IMR-90 (cell line): ENCODE data around the gene TSC1. TPM values are rescaled to one million over a fixed set of nuclear protein-coding genes. Genes with fewer than 3 reads are reported as not detected.

Experiments used
- ATAC-seq: fragments of 200-7000 bp; cut with Tn5 transposase; 2 replicates; pipeline ENCODE4 v1.9.1; 2020; ENCODE audit warnings: low read depth, mild to moderate bottlenecking, moderate library complexity
- BruUV-seq: library from RNA; stranded (reverse); fragments of 400-500 nt; replicated peaks from 2 replicates; lab custom pipeline; 2021; lab: Mats Ljungman, UMichigan
- CTCF ChIA-PET: fragments of 300-600 bp; formaldehyde crosslinking; extraction: SDS; loops from one replicate; lab custom pipeline; 2021; ENCODE audit warnings: antibody characterized with exemption; lab: Yijun Ruan, JAX
- POLR2A ChIA-PET: fragments of 300-600 bp; sonication (Branson Sonifier 250); formaldehyde crosslinking; loops from one replicate; lab custom pipeline; 2022; ENCODE audit warnings: antibody characterized with exemption; ENCODE audit not compliant: unreplicated experiment; lab: Charles Lee
- DNase-seq: peaks from one replicate; pipeline ENCODE4 v3.0.0; 2013
- H2AFZ ChIP-seq: replicated peaks from 2 replicates; pipeline ENCODE3; 2013; ENCODE audit warnings: low read length, mild to moderate bottlenecking; ENCODE audit not compliant: poor library complexity
- H2AK5ac ChIP-seq: 2 replicates; pipeline ENCODE4 v1.6.1; 2013; ENCODE audit warnings: low read depth, low read length, inconsistent platforms
- H2AK9ac ChIP-seq: replicated peaks from 2 replicates; pipeline ENCODE3; 2013; ENCODE audit warnings: mild to moderate bottlenecking, low read depth, low read length, moderate library complexity; ENCODE audit not compliant: poor library complexity
- H2BK120ac ChIP-seq: 2 replicates; pipeline ENCODE4 v1.6.1; 2013; ENCODE audit warnings: low read depth, low read length, inconsistent platforms
- H2BK15ac ChIP-seq: 3 replicates; pipeline ENCODE4 v1.6.1; 2013; ENCODE audit warnings: low read depth, low read length, inconsistent platforms
- H2BK20ac ChIP-seq: 2 replicates; pipeline ENCODE4 v1.6.1; 2013; ENCODE audit warnings: low read depth, mild to moderate bottlenecking, inconsistent platforms, low read length, moderate library complexity
- H2BK5ac ChIP-seq: 2 replicates; pipeline ENCODE4 v1.6.1; 2013; ENCODE audit warnings: mild to moderate bottlenecking, low read depth, low read length, inconsistent platforms; ENCODE audit not compliant: poor library complexity, severe bottlenecking
- H3K14ac ChIP-seq: replicated peaks from 2 replicates; pipeline ENCODE4 v1.6.1; 2013; ENCODE audit warnings: low read depth, low read length, inconsistent platforms
- H3K18ac ChIP-seq: 2 replicates; pipeline ENCODE4 v1.6.1; 2013; ENCODE audit warnings: low read depth, low read length, control low read depth
- H3K23ac ChIP-seq: 2 replicates; pipeline ENCODE4 v1.6.1; 2013; ENCODE audit warnings: low read depth, low read length, inconsistent platforms
- H3K27ac ChIP-seq: 2 replicates; pipeline ENCODE4 v1.5.1; 2013; ENCODE audit warnings: mild to moderate bottlenecking, control low read depth, low read length; ENCODE audit not compliant: insufficient read depth
- H3K27me3 ChIP-seq: 2 replicates; pipeline ENCODE4 v1.6.1; 2013; ENCODE audit warnings: low read length; ENCODE audit not compliant: control insufficient read depth, insufficient read depth
- H3K36me3 ChIP-seq: 2 replicates; pipeline ENCODE4 v1.6.1; 2013; ENCODE audit warnings: low read length, mixed read lengths; ENCODE audit not compliant: control insufficient read depth, insufficient read depth
- H3K4ac ChIP-seq: 2 replicates; pipeline ENCODE4 v1.6.1; 2013; ENCODE audit warnings: low read depth, low read length, inconsistent platforms
- H3K4me1 ChIP-seq: 2 replicates; pipeline ENCODE4 v1.6.1; 2013; ENCODE audit warnings: low read length, mixed read lengths; ENCODE audit not compliant: control insufficient read depth, insufficient read depth
- H3K4me2 ChIP-seq: 2 replicates; pipeline ENCODE4 v1.6.1; 2013; ENCODE audit warnings: low read depth, mild to moderate bottlenecking, control low read depth, low read length, moderate library complexity
- H3K4me3 ChIP-seq: 2 replicates; pipeline ENCODE4 v1.5.1; 2013; ENCODE audit warnings: low read depth, mild to moderate bottlenecking, control low read depth, low read length, moderate library complexity; ENCODE audit not compliant: insufficient read depth
- H3K56ac ChIP-seq: 2 replicates; pipeline ENCODE4 v1.6.1; 2013; ENCODE audit warnings: low read length, inconsistent platforms; ENCODE audit not compliant: insufficient read depth; ENCODE audit errors: extremely low read depth
- H3K79me1 ChIP-seq, 2 experiments: 2 replicates each; pipeline ENCODE4 v1.6.1; 2013; ENCODE audit warnings: low read length in 2 of 2, inconsistent platforms in 1 of 2, low read depth in 1 of 2
- H3K9ac ChIP-seq: 2 replicates; pipeline ENCODE4 v1.6.1; 2013; ENCODE audit warnings: low read depth, low read length, control low read depth
- H3K9me1 ChIP-seq: 2 replicates; pipeline ENCODE4 v1.6.1; 2013; ENCODE audit warnings: low read length, inconsistent platforms; ENCODE audit not compliant: insufficient read depth
- H3K9me3 ChIP-seq: 2 replicates; pipeline ENCODE4 v1.6.1; 2013; ENCODE audit warnings: low read length; ENCODE audit not compliant: control insufficient read depth, insufficient read depth
- H4K20me1 ChIP-seq: 2 replicates; pipeline ENCODE4 v1.6.1; 2013; ENCODE audit warnings: low read length, inconsistent platforms; ENCODE audit not compliant: insufficient read depth
- H4K5ac ChIP-seq: 2 replicates; pipeline ENCODE4 v1.6.1; 2013; ENCODE audit warnings: mild to moderate bottlenecking, low read depth, low read length, control low read depth
- H4K8ac ChIP-seq, 2 experiments: 2 replicates each; pipeline ENCODE4 v1.6.1; 2013; ENCODE audit warnings: low read depth in 2 of 2, low read length in 2 of 2, control low read depth in 1 of 2, inconsistent platforms in 1 of 2
- H4K91ac ChIP-seq: 2 replicates; pipeline ENCODE4 v1.6.1; 2013; ENCODE audit warnings: low read depth, low read length, inconsistent platforms; ENCODE audit not compliant: insufficient read depth
- BHLHE40 ChIP-seq: fragments of 150-350 bp; IDR thresholded peaks from 2 replicates; pipeline ENCODE4 v1.6.1; 2016; ENCODE audit warnings: mild to moderate bottlenecking, low read depth, low read length
- CEBPB ChIP-seq: IDR thresholded peaks from 2 replicates; pipeline ENCODE4 v1.6.1; 2012; ENCODE audit warnings: low read depth, low read length, improper control_type of control experiment
- CHD1 ChIP-seq: IDR thresholded peaks from 2 replicates; pipeline ENCODE4 v1.6.1; 2012; ENCODE audit warnings: low read depth, low read length, improper control_type of control experiment
- ELK1 ChIP-seq: fragments of 150-350 bp; IDR thresholded peaks from 2 replicates; pipeline ENCODE4 v1.6.1; 2016; ENCODE audit warnings: low read depth, mild to moderate bottlenecking, low read length, moderate library complexity, borderline replicate concordance
- FOS ChIP-seq: fragments of 150-350 bp; IDR thresholded peaks from 2 replicates; pipeline ENCODE4 v1.6.1; 2016; ENCODE audit warnings: low read depth, low read length
- MAFK ChIP-seq: IDR thresholded peaks from 2 replicates; pipeline ENCODE4 v1.6.1; 2012; ENCODE audit warnings: low read depth, low read length, improper control_type of control experiment
- MAZ ChIP-seq: IDR thresholded peaks from 2 replicates; pipeline ENCODE4 v1.6.1; 2012; ENCODE audit warnings: low read depth, mild to moderate bottlenecking, low read length, improper control_type of control experiment, moderate library complexity, borderline replicate concordance
- MXI1 ChIP-seq: IDR thresholded peaks from 2 replicates; pipeline ENCODE4 v1.6.1; 2012; ENCODE audit warnings: low read depth, mild to moderate bottlenecking, low read length, moderate library complexity, borderline replicate concordance
- NFE2L2 ChIP-seq: fragments of 150-350 bp; IDR thresholded peaks from 2 replicates; pipeline ENCODE4 v1.6.1; 2016; ENCODE audit warnings: low read depth, mild to moderate bottlenecking, low read length
- POLR2A ChIP-seq: IDR thresholded peaks from 2 replicates; pipeline ENCODE4 v1.6.1; 2012; ENCODE audit warnings: mild to moderate bottlenecking, low read depth, low read length
- RAD21 ChIP-seq: IDR thresholded peaks from 2 replicates; pipeline ENCODE4 v1.6.1; 2012; ENCODE audit warnings: low read length, improper control_type of control experiment
- RCOR1 ChIP-seq: IDR thresholded peaks from 2 replicates; pipeline ENCODE4 v1.6.1; 2012; ENCODE audit warnings: mild to moderate bottlenecking, low read length, improper control_type of control experiment; ENCODE audit not compliant: insufficient replicate concordance
- RFX5 ChIP-seq: IDR thresholded peaks from 2 replicates; pipeline ENCODE4 v1.8.0; 2012; ENCODE audit warnings: low read depth, mild to moderate bottlenecking, low read length, moderate library complexity
- SMC3 ChIP-seq: fragments of 150-350 bp; IDR thresholded peaks from 2 replicates; pipeline ENCODE4 v1.6.1; 2016; ENCODE audit warnings: low read depth, mild to moderate bottlenecking, antibody characterized with exemption, low read length, moderate library complexity
- WGBS, 2 experiments: methylation state at CpG; one replicate each; pipeline versions ENCODE4 v1.1.5 to v1.1.7; 2013; ENCODE audit warnings: missing lambda C conversion rate in 2 of 2; ENCODE audit not compliant: insufficient read length in 1 of 2; ENCODE audit errors: extremely low coverage in 2 of 2; 5-methylcytosine and 5-hydroxymethylcytosine counted together
- dilution Hi-C: fragments of 300-500 bp; cut with HindIII; formaldehyde crosslinking; loops from one replicate; pipeline ENCODE4 v1.14.3; 2018; ENCODE audit warnings: low sequenced_read_pairs; ENCODE audit not compliant: unreplicated experiment
- in situ Hi-C: fragments of 300-500 bp; cut with MboI; formaldehyde crosslinking; loops from 3 replicates; pipeline ENCODE4 v1.14.3; 2019; ENCODE audit warnings: low sequenced_read_pairs, inconsistent platforms, mixed read lengths
- intact Hi-C: fragments of 100-400 bp; cut with micrococcal nuclease; formaldehyde crosslinking; loops from 2 replicates; pipeline ENCODE4 v1.10.0; 2022
- polyA plus RNA-seq, 3 experiments: library from polyadenylated mRNA; depleted of rRNA; stranded (reverse); fragments of >200 nt; gene quantifications; 2 replicates each; pipeline ENCODE4 v1.2.3, GENCODE V29; 2012; ENCODE audit warnings: low replicate concordance in 1 of 3
- total RNA-seq: library from RNA; depleted of rRNA; stranded (reverse); fragments of >200 nt; gene quantifications from 2 replicates; pipeline ENCODE4 v1.2.3, GENCODE V29; 2012
- TF ChIP-seq, protein P1 (sequence below): fragments of 150-350 bp; IDR thresholded peaks from 2 replicates; pipeline ENCODE4 v1.6.1; 2017; ENCODE audit warnings: mild to moderate bottlenecking, antibody characterized with exemption, low read length, low read depth
- TF ChIP-seq, protein P2 (sequence below): conservative IDR thresholded peaks from 2 replicates; pipeline ENCODE4 v1.5.1; 2012; ENCODE audit warnings: mild to moderate bottlenecking, low read depth, low read length, improper control_type of control experiment

The TSC1 gene
- total and polyA plus RNA-seq, 2 of the 4 experiments (the other 2 are of a cell fraction) = 25.7 to 56.3 TPM

DNA sequence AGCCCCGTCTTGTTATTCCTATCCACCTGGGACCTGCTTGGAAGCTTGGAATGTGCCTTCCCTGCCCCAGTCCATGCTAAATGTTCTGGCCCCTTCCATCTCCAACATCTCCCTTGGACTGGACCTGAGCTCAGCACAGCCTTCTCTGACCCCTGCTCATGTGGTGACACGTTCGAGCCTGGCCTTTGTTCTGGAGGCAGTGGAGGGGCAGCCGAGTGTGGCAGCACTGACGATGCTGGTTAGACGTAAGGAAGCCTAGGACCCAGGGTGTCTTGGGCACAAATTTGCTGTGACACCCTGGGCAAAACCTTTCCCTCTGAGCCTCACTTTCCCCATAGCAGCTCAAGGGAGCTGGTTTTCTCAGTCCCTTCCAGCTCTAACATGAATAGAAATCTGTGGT lies 61.8 kb downstream of the TSC1 start:
- ChIA-PET CTCF (no interaction called here), POLR2A (no interaction called here)
- no peaks in the 10 kb centered on the region for H3K79me1 ChIP-seq
- H3K23ac ChIP-seq = no peak overlapping the region
- H3K36me3 ChIP-seq = no peaks in the 10 kb centered on the region
- H4K5ac ChIP-seq = no peak overlapping the region
- no peak overlapping the region for H2AFZ ChIP-seq
- no peak overlapping the region for H3K4ac ChIP-seq
- no peak overlapping the region for H2AK5ac ChIP-seq
- H3K9ac ChIP-seq = no peak overlapping the region
- no peak overlapping the region for H3K27ac ChIP-seq
- no peak overlapping the region for H3K56ac ChIP-seq
- BruUV-seq = no TSS peak
- no peak overlapping the region for H4K91ac ChIP-seq
- WGBS, 2 experiments = 86% methylated on average over 3 of the region's 6 CpGs; no CpG with 5 or more reads in 1 of the 2 experiments
- H3K4me2 ChIP-seq = no peak overlapping the region
- H3K9me1 ChIP-seq = no peaks in the 10 kb centered on the region
- DNase-seq = no peak
- TF ChIP-seq RFX5 (no peak), CHD1 (no peak), RCOR1 (no peak), MAZ (no peak), CEBPB (no peak), ELK1 (no peak), RAD21 (no peak), MAFK (no peak), MXI1 (no peak), BHLHE40 (no peak), POLR2A (no peak), SMC3 (no peak), FOS (no peak), NFE2L2 (no peak)
- TF ChIP-seq, protein P1, sequence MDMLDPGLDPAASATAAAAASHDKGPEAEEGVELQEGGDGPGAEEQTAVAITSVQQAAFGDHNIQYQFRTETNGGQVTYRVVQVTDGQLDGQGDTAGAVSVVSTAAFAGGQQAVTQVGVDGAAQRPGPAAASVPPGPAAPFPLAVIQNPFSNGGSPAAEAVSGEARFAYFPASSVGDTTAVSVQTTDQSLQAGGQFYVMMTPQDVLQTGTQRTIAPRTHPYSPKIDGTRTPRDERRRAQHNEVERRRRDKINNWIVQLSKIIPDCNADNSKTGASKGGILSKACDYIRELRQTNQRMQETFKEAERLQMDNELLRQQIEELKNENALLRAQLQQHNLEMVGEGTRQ = no peak
- TF ChIP-seq, protein P2, sequence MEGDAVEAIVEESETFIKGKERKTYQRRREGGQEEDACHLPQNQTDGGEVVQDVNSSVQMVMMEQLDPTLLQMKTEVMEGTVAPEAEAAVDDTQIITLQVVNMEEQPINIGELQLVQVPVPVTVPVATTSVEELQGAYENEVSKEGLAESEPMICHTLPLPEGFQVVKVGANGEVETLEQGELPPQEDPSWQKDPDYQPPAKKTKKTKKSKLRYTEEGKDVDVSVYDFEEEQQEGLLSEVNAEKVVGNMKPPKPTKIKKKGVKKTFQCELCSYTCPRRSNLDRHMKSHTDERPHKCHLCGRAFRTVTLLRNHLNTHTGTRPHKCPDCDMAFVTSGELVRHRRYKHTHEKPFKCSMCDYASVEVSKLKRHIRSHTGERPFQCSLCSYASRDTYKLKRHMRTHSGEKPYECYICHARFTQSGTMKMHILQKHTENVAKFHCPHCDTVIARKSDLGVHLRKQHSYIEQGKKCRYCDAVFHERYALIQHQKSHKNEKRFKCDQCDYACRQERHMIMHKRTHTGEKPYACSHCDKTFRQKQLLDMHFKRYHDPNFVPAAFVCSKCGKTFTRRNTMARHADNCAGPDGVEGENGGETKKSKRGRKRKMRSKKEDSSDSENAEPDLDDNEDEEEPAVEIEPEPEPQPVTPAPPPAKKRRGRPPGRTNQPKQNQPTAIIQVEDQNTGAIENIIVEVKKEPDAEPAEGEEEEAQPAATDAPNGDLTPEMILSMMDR = no peak
- in situ Hi-C loops (no loop called here), intact Hi-C loops (no loop called here), dilution Hi-C loops (no loop called here)
- no peak overlapping the region for H4K8ac ChIP-seq
- no peak for ATAC-seq
- no peak overlapping the region for H3K18ac ChIP-seq
- no peaks in the 10 kb centered on the region for H3K4me1 ChIP-seq
- H4K20me1 ChIP-seq = no peaks in the 10 kb centered on the region
- no peak overlapping the region for H2AK9ac ChIP-seq
- H3K9me3 ChIP-seq = no peaks in the 10 kb centered on the region
- H2BK120ac ChIP-seq = no peak overlapping the region
- no peak overlapping the region for H2BK20ac ChIP-seq
- H2BK15ac ChIP-seq = no peak overlapping the region
- no peak overlapping the region for H3K4me3 ChIP-seq
- H2BK5ac ChIP-seq = no peak overlapping the region
- no peaks in the 10 kb centered on the region; the same call in 1 of the 2 replicates for H3K27me3 ChIP-seq
- H3K14ac ChIP-seq = no peak overlapping the region
